Trophoblast cell (in vitro differentiated cells and primary cell): ENCODE data around the gene F10.
A peak's percentile ranks its signal among the peaks of the same experiment; 100 is the strongest.

Experiments used
- DNase-seq, 2 donors: peaks; one replicate each; pipeline ENCODE4 v3.0.0-alpha.2; 2016
- H2AFZ ChIP-seq: 2 replicates; pipeline ENCODE4 v1.6.1; 2013; ENCODE audit warnings: low read length, moderate library complexity, mild to moderate bottlenecking; ENCODE audit not compliant: insufficient read depth, poor library complexity
- H2AK5ac ChIP-seq: 2 replicates; pipeline ENCODE4 v1.6.1; 2013; ENCODE audit warnings: mild to moderate bottlenecking, low read length
- H2BK120ac ChIP-seq: 2 replicates; pipeline ENCODE4 v1.6.1; 2013; ENCODE audit warnings: low read length, mild to moderate bottlenecking, moderate library complexity; ENCODE audit not compliant: insufficient read depth, poor library complexity
- H2BK12ac ChIP-seq: 2 replicates; pipeline ENCODE4 v1.6.1; 2013; ENCODE audit warnings: mild to moderate bottlenecking, low read length, moderate library complexity
- H2BK5ac ChIP-seq: 2 replicates; pipeline ENCODE4 v1.6.1; 2013; ENCODE audit warnings: low read length, low read depth, moderate library complexity, mild to moderate bottlenecking; ENCODE audit not compliant: poor library complexity
- H3K14ac ChIP-seq: 2 replicates; pipeline ENCODE4 v1.6.1; 2013; ENCODE audit warnings: mild to moderate bottlenecking, low read length
- H3K18ac ChIP-seq: 2 replicates; pipeline ENCODE4 v1.6.1; 2013; ENCODE audit warnings: mild to moderate bottlenecking, low read length
- H3K23ac ChIP-seq: 2 replicates; pipeline ENCODE4 v1.6.1; 2013; ENCODE audit warnings: low read length
- H3K27ac ChIP-seq: 2 replicates; pipeline ENCODE4 v1.5.1; 2013; ENCODE audit warnings: low read depth, mild to moderate bottlenecking, inconsistent platforms, low read length, moderate library complexity
- H3K27me3 ChIP-seq: 2 replicates; pipeline ENCODE4 v1.6.1; 2013; ENCODE audit warnings: inconsistent platforms, mild to moderate bottlenecking, low read length, moderate library complexity; ENCODE audit not compliant: insufficient read depth
- H3K36me3 ChIP-seq, 2 experiments: 1 replicate in 1 of 2; 2 replicates in 1 of 2; pipeline ENCODE4 v1.6.1; 2013; ENCODE audit warnings: low read length in 2 of 2, mild to moderate bottlenecking in 2 of 2, moderate library complexity in 1 of 2; ENCODE audit not compliant: insufficient read depth in 2 of 2, control insufficient read depth in 1 of 2
- H3K4ac ChIP-seq: 2 replicates; pipeline ENCODE4 v1.6.1; 2013; ENCODE audit warnings: low read depth, mild to moderate bottlenecking, low read length, moderate library complexity
- H3K4me1 ChIP-seq, 2 experiments: 1 replicate in 1 of 2; 2 replicates in 1 of 2; pipeline ENCODE4 v1.6.1; 2013; ENCODE audit warnings: low read length in 2 of 2, mild to moderate bottlenecking in 2 of 2, moderate library complexity in 1 of 2; ENCODE audit not compliant: insufficient read depth in 2 of 2, control insufficient read depth in 1 of 2
- H3K4me2 ChIP-seq: 2 replicates; pipeline ENCODE4 v1.6.1; 2013; ENCODE audit warnings: inconsistent platforms, mild to moderate bottlenecking, low read length, moderate library complexity
- H3K4me3 ChIP-seq: 2 replicates; pipeline ENCODE4 v1.5.1; 2013; ENCODE audit warnings: mild to moderate bottlenecking, low read depth, low read length, inconsistent platforms
- H3K79me1 ChIP-seq: one replicate; pipeline ENCODE4 v1.6.1; 2013; ENCODE audit warnings: low read length
- H3K79me2 ChIP-seq: 2 replicates; pipeline ENCODE4 v1.6.1; 2013; ENCODE audit warnings: low read length, mild to moderate bottlenecking; ENCODE audit not compliant: control insufficient read depth, insufficient read depth, poor library complexity
- H3K9ac ChIP-seq: 2 replicates; pipeline ENCODE4 v1.6.1; 2013; ENCODE audit warnings: mild to moderate bottlenecking, low read length
- H3K9me3 ChIP-seq: 2 replicates; pipeline ENCODE4 v1.6.1; 2013; ENCODE audit warnings: low read depth, mild to moderate bottlenecking, control low read depth, inconsistent platforms, low read length; ENCODE audit not compliant: insufficient read depth
- H4K12ac ChIP-seq: 2 replicates; pipeline ENCODE4 v1.6.1; 2013; ENCODE audit warnings: low read depth, mild to moderate bottlenecking, low read length, moderate library complexity
- H4K8ac ChIP-seq: 2 replicates; pipeline ENCODE4 v1.6.1; 2013; ENCODE audit warnings: low read depth, mild to moderate bottlenecking, low read length, moderate library complexity
- H4K91ac ChIP-seq: one replicate; pipeline ENCODE4 v1.6.1; 2013; ENCODE audit warnings: low read depth, mild to moderate bottlenecking, low read length, moderate library complexity
- whole genome bisulfite sequencing: extraction: QIAGEN DNeasy Blood & Tissue Kit; methylation state at CpG from one replicate; pipeline ENCODE4 v1.1.7; 2013; ENCODE audit warnings: missing lambda C conversion rate; ENCODE audit not compliant: insufficient read length, insufficient coverage; ENCODE audit errors: extremely low coverage; 5-methylcytosine and 5-hydroxymethylcytosine counted together

The F10 gene

DNA sequence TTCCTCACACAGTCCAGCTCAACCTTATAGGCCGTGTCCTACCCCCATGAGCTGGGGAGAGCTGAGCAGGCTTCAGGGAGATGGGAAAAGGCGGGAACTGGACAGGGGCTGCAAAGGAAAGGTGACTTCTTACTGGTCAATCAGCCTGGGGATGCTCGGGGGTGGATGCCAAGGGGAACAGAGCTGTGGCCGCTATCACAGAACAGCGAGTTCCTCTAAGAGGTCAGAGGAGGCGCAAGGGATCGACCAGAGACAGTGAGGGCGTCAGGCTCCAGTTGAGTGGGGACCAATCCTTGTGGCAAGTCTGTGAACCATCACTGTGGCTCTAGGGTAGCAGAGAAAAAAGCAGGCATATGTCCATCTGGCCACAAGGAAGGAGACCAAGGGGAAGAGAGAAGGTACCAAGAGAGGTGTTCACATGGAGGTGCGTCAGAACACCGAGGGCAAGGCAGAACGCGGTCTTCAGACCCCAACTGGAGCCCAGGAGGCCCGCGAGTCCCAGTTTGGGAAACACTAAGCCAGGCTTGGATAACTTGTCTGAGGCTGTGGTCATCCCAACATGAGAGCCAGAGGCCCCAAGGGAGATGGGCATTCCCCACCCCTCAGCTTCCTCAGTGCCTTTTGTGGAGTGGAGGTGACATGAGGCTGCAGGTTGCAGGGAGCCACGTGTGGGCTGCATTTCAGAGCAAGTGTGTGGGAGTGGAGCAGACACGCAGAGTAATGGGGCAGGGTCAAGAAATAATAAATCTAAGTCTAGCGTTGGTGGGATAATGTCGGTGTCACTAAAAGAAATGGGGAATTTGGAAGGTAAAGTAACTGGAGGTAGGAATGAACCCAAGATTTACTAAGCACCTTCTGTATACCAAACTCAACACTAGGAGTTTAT is 3.9 kb downstream of the F10 start:
- Histone ChIP-seq H3K36me3 (no peaks in the 10 kb centered on the region), H3K14ac (no peak overlapping the region), H2BK5ac (no peak overlapping the region), H4K12ac (no peak overlapping the region), H4K91ac (no peak overlapping the region), H3K4me3 (no peak overlapping the region), H2BK120ac (no peak overlapping the region), H2AK5ac (no peak overlapping the region), H2BK12ac (no peak overlapping the region), H3K9ac (no peak overlapping the region), H3K4ac (no peak overlapping the region), H3K4me2 (no peak overlapping the region), H3K4me1 (peaks cover 0 to 4% of the 10 kb centered on the region in 2 experiments), H3K79me2 (no peaks in the 10 kb centered on the region), H4K8ac (no peak overlapping the region), H3K23ac (no peak overlapping the region), H3K79me1 (no peaks in the 10 kb centered on the region), H3K9me3 (peaks cover 2% of the 10 kb centered on the region), H2AFZ (no peak overlapping the region), H3K18ac (no peak overlapping the region), H3K27me3 (no peaks in the 10 kb centered on the region), H3K27ac (no peak overlapping the region)
- no CpG with 5 or more reads among the region's 18 CpGs for WGBS
- DNase-seq = no peak

DNA sequence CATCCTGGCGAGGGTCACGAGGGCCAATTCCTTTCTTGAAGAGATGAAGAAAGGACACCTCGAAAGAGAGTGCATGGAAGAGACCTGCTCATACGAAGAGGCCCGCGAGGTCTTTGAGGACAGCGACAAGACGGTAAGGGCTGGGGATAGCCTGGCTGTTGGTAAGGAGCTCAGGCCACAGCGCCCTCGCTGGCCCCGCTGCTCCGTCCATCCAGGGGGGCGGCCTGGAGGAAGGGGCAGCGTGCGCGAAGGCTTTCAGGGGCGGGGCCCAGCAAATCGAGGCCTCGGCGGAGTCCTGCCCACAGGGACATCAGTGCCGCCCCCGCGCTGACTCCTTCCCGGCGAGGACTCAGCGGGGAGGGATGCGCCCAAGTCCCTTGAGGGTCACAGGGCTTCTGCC is 6.9 kb downstream of the F10 start:
- no peak overlapping the region for H2BK120ac ChIP-seq
- no peaks in the 10 kb centered on the region for H3K36me3 ChIP-seq
- H3K23ac ChIP-seq = no peak overlapping the region
- no peak overlapping the region for H3K27ac ChIP-seq
- H2BK5ac ChIP-seq = no peak overlapping the region
- no peak overlapping the region for H3K4ac ChIP-seq
- H3K4me1 ChIP-seq = peaks cover 0 to 4% of the 10 kb centered on the region in 2 experiments
- H3K18ac ChIP-seq = no peak overlapping the region
- no peaks in the 10 kb centered on the region for H3K79me1 ChIP-seq
- H4K12ac ChIP-seq = no peak overlapping the region
- H3K14ac ChIP-seq = no peak overlapping the region
- no peak for DNase-seq
- no peak overlapping the region for H4K8ac ChIP-seq
- no peak overlapping the region for H2AFZ ChIP-seq
- no peaks in the 10 kb centered on the region for H3K79me2 ChIP-seq
- H2AK5ac ChIP-seq = no peak overlapping the region
- H4K91ac ChIP-seq = no peak overlapping the region
- H3K4me2 ChIP-seq = no peak overlapping the region
- WGBS = no CpG with 5 or more reads among the region's 27 CpGs
- no peak overlapping the region for H3K4me3 ChIP-seq
- H2BK12ac ChIP-seq = no peak overlapping the region
- no peak overlapping the region for H3K9ac ChIP-seq
- H3K27me3 ChIP-seq = no peaks in the 10 kb centered on the region
- H3K9me3 ChIP-seq = no peaks in the 10 kb centered on the region

DNA sequence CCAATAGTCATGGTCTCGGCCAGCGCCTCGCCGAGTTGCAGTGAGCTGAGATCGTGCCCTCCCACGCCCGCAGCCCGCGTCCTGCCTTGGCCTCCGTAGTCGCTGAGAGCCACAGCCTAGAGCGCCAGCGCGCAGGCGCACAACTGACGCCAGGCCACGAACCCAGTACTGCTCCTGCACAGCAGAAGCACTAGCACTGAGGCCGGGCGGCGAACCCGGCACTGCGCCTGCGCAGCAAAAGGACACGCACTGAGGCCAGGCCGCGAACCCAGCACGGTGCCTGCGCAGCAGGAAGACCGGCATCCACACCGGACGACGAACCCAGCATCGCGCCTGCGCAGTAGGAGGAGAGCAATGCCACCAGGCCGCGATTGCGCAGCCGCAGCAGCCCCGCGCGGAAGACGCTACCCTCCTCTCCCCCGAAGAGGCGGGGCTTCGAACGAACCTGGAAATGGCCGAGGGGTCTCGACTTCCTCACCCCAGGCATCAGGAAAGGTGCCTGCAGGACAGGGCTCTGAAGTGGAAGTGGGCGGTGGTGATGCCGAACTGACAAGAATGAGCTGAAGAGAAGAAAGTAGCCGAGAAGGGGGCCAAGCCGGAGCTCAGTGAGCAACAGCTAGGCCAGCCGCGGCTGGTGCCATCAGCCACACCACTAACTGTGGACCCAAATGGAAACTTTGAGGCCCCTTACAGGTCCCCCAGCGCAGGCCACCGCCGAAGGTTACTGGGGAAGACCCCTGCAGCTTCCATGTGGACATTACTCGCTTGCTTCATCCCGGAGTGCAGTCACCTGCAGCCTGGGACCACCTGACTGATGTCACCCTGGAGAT is 7.5 kb downstream of the F10 start:
- H3K14ac ChIP-seq = no peak overlapping the region
- H2AK5ac ChIP-seq = no peak overlapping the region
- H3K4me1 ChIP-seq = peaks cover 0 to 4% of the 10 kb centered on the region in 2 experiments
- H3K9me3 ChIP-seq = no peaks in the 10 kb centered on the region
- H3K23ac ChIP-seq = no peak overlapping the region
- no peak overlapping the region for H3K4me3 ChIP-seq
- no peak overlapping the region for H3K4ac ChIP-seq
- no peak overlapping the region for H3K27ac ChIP-seq
- no peak overlapping the region for H3K4me2 ChIP-seq
- no peak overlapping the region for H4K12ac ChIP-seq
- H3K79me1 ChIP-seq = no peaks in the 10 kb centered on the region
- no peaks in the 10 kb centered on the region for H3K36me3 ChIP-seq
- H4K8ac ChIP-seq = no peak overlapping the region
- no peak overlapping the region for H2BK12ac ChIP-seq
- no peak overlapping the region for H2BK120ac ChIP-seq
- H2BK5ac ChIP-seq = no peak overlapping the region
- no peak overlapping the region for H4K91ac ChIP-seq
- H3K9ac ChIP-seq = no peak overlapping the region
- DNase-seq = peak in 1 of 2 donors; percentile 20
- H2AFZ ChIP-seq = no peak overlapping the region
- H3K27me3 ChIP-seq = no peaks in the 10 kb centered on the region
- WGBS = no CpG with 5 or more reads among the region's 60 CpGs
- H3K79me2 ChIP-seq = no peaks in the 10 kb centered on the region
- no peak overlapping the region for H3K18ac ChIP-seq

DNA sequence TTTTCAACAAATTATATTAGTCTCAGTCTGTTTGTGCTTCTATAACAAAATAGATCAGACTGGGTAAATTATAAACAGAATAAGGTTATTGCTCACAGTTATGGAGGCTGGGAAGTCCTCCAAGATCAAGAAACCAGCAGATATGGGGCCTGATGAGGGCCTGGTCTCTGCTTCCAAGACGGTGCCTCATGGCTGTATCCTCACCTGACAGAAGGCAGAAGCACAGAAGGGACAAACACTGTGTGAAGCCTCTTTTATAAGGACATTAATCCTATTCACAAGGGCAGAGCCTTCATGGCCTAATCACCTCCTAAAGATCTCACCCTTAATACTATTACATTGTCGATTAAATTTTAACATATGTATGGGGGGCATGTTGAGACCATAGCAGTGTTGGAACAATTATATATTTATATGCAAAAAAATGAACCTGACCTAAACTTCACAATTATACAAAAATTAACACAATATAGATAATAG is 12.7 kb downstream of the F10 start:
- Histone ChIP-seq H3K14ac (no peak overlapping the region), H3K4me3 (no peak overlapping the region), H4K91ac (no peak overlapping the region), H3K27ac (no peak overlapping the region), H3K4ac (no peak overlapping the region), H4K12ac (no peak overlapping the region), H3K27me3 (no peaks in the 10 kb centered on the region), H3K4me1 (no peaks in the 10 kb centered on the region), H3K4me2 (no peak overlapping the region), H3K9ac (no peak overlapping the region), H2AFZ (no peak overlapping the region), H3K79me2 (no peaks in the 10 kb centered on the region), H3K9me3 (no peaks in the 10 kb centered on the region), H3K18ac (no peak overlapping the region), H3K36me3 (no peaks in the 10 kb centered on the region), H4K8ac (no peak overlapping the region), H3K23ac (no peak overlapping the region), H3K79me1 (no peaks in the 10 kb centered on the region), H2BK5ac (no peak overlapping the region), H2AK5ac (no peak overlapping the region), H2BK12ac (no peak overlapping the region), H2BK120ac (no peak overlapping the region)
- DNase-seq = no peak
- WGBS = no CpG with 5 or more reads among the region's 2 CpGs
